HepG2 (cell line): ENCODE data around the gene HEXD. TPM values are rescaled to one million over a fixed set of nuclear protein-coding genes. Genes with fewer than 3 reads are reported as not detected.

Source experiments
- CCAR2 ChIP-seq: fragments of 200-400 bp; formaldehyde crosslinking; optimal IDR thresholded peaks from 2 replicates; pipeline ENCODE3; 2018; ENCODE audit warnings: low read depth, mild to moderate bottlenecking, low read length, moderate library complexity
- EEA1 ChIP-seq: sonication (generic); formaldehyde crosslinking; IDR thresholded peaks from 2 replicates; pipeline ENCODE4 v1.5.1; 2020; ENCODE audit warnings: mild to moderate bottlenecking, missing genetic modification reagents, borderline replicate concordance
- NRL ChIP-seq: sonication (generic); formaldehyde crosslinking; IDR thresholded peaks from 2 replicates; pipeline ENCODE4 v1.5.0; 2020; ENCODE audit warnings: missing genetic modification reagents, mild to moderate bottlenecking, moderate library complexity, borderline replicate concordance
- RARG ChIP-seq: sonication (generic); formaldehyde crosslinking; IDR thresholded peaks from 2 replicates; pipeline ENCODE4 v1.4.0; 2020; ENCODE audit warnings: low read depth, mild to moderate bottlenecking, missing genetic modification reagents
- SATB2 ChIP-seq: sonication (generic); formaldehyde crosslinking; IDR thresholded peaks from 2 replicates; pipeline ENCODE4 v1.5.0; 2020; ENCODE audit warnings: missing genetic modification reagents
- SOX5 ChIP-seq: IDR thresholded peaks from 2 replicates; pipeline ENCODE4 v1.6.1; 2016; ENCODE audit warnings: borderline replicate concordance
- polyA plus RNA-seq, 8 experiments: library from polyadenylated mRNA; depleted of rRNA in 3 of 8; stranded (reverse) in 7 of 8; unstranded in 1 of 8; fragments of >200 nt; fragmentation: Illumina TruSeq in 4 of 8; extraction: Trizol in 4 of 8; gene quantifications; 2 replicates each; pipeline versions ENCODE4 v1.2.1 to v1.2.3, GENCODE V29; 2011 to 2016; ENCODE audit warnings: low read depth in 4 of 8, missing spikeins in 1 of 8, mixed read lengths in 1 of 8; ENCODE audit not compliant: insufficient read depth in 1 of 8
- total RNA-seq, 5 experiments: library from RNA; depleted of rRNA; stranded (reverse); fragments of >200 nt; fragmentation: Illumina TruSeq; extraction: Trizol; gene quantifications; 2 replicates each; pipeline ENCODE4 v1.2.3, GENCODE V29; 2016; ENCODE audit warnings: low read depth in 1 of 5
- TF ChIP-seq, protein P1 (sequence below): sonication (generic); formaldehyde crosslinking; IDR thresholded peaks from 2 replicates; pipeline ENCODE4 v1.4.0; 2020; ENCODE audit warnings: missing genetic modification reagents, borderline replicate concordance
- TF ChIP-seq, protein P2 (sequence below): IDR thresholded peaks from 2 replicates; pipeline ENCODE4 v1.6.1; 2016; ENCODE audit warnings: low read depth, missing genetic modification reagents, missing compliant biosample characterization
- TF ChIP-seq, protein P3 (sequence below): sonication (generic); formaldehyde crosslinking; conservative IDR thresholded peaks from 2 replicates; pipeline ENCODE4 v1.8.1; 2023; ENCODE audit warnings: missing genetic modification reagents
- TF ChIP-seq, protein P4 (sequence below): sonication (generic); formaldehyde crosslinking; IDR thresholded peaks from 2 replicates; pipeline ENCODE4 v1.4.0; 2020; ENCODE audit warnings: missing genetic modification reagents
- TF ChIP-seq, protein P5 (sequence below): sonication (generic); formaldehyde crosslinking; IDR thresholded peaks from 2 replicates; pipeline ENCODE4 v1.4.0; 2020; ENCODE audit warnings: missing genetic modification reagents, borderline replicate concordance

Gene HEXD
- total and polyA plus RNA-seq, 2 of the 13 experiments (the other 11 are each of a cell fraction or from before 2014, with no cell fraction given): 22.3 to 41.8 TPM

DNA sequence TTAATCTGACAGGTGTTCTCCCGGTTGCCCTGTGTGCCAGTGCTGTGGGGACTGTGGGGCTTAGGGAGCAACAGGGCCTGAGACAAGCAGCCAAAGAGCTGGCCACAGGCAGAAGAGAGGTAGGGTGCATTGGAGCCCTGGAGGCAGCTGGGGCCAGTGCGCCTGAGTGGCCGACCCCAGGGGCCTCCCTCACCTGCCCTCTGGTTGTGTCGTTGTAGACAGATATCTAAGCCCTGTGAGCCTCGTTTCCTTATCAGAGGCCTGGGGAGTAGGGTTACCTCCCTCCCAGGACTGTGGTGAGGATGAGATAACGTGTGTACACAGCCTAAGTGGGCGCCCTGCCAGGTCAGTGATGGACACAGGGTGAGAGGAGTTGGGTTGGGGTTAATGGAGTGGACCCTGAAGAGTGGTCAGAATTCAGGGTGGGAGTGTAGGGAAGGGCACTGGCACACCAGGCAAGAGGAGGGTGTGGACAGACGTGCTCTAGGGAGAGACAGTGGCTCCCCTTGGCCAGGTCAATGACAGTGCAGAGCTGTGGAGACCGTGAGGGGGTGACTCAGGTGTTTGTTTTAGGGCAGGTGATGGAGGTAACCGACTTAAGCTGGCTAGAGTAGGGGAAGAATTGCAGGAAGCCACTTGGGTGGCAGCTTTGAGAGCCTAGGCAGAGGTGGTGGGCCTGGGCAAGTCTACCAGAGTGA lies 43.8 kb downstream of the HEXD start (continued):
- TF ChIP-seq, protein P1, sequence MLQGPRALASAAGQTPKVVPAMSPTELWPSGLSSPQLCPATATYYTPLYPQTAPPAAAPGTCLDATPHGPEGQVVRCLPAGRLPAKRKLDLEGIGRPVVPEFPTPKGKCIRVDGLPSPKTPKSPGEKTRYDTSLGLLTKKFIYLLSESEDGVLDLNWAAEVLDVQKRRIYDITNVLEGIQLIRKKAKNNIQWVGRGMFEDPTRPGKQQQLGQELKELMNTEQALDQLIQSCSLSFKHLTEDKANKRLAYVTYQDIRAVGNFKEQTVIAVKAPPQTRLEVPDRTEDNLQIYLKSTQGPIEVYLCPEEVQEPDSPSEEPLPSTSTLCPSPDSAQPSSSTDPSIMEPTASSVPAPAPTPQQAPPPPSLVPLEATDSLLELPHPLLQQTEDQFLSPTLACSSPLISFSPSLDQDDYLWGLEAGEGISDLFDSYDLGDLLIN (CRISPR knock-in tag): no peak
- TF ChIP-seq EEA1 (CRISPR knock-in tag) (no peak), RARG (CRISPR knock-in tag) (no peak), SATB2 (no peak), SOX5 (CRISPR knock-in tag) (peak; percentile 42), NRL (CRISPR knock-in tag) (no peak; the same call in 1 of the 2 replicates), CCAR2 (no peak)
- TF ChIP-seq, protein P2, sequence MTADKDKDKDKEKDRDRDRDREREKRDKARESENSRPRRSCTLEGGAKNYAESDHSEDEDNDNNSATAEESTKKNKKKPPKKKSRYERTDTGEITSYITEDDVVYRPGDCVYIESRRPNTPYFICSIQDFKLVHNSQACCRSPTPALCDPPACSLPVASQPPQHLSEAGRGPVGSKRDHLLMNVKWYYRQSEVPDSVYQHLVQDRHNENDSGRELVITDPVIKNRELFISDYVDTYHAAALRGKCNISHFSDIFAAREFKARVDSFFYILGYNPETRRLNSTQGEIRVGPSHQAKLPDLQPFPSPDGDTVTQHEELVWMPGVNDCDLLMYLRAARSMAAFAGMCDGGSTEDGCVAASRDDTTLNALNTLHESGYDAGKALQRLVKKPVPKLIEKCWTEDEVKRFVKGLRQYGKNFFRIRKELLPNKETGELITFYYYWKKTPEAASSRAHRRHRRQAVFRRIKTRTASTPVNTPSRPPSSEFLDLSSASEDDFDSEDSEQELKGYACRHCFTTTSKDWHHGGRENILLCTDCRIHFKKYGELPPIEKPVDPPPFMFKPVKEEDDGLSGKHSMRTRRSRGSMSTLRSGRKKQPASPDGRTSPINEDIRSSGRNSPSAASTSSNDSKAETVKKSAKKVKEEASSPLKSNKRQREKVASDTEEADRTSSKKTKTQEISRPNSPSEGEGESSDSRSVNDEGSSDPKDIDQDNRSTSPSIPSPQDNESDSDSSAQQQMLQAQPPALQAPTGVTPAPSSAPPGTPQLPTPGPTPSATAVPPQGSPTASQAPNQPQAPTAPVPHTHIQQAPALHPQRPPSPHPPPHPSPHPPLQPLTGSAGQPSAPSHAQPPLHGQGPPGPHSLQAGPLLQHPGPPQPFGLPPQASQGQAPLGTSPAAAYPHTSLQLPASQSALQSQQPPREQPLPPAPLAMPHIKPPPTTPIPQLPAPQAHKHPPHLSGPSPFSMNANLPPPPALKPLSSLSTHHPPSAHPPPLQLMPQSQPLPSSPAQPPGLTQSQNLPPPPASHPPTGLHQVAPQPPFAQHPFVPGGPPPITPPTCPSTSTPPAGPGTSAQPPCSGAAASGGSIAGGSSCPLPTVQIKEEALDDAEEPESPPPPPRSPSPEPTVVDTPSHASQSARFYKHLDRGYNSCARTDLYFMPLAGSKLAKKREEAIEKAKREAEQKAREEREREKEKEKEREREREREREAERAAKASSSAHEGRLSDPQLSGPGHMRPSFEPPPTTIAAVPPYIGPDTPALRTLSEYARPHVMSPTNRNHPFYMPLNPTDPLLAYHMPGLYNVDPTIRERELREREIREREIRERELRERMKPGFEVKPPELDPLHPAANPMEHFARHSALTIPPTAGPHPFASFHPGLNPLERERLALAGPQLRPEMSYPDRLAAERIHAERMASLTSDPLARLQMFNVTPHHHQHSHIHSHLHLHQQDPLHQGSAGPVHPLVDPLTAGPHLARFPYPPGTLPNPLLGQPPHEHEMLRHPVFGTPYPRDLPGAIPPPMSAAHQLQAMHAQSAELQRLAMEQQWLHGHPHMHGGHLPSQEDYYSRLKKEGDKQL (CRISPR knock-in tag): no peak
- TF ChIP-seq, protein P3, sequence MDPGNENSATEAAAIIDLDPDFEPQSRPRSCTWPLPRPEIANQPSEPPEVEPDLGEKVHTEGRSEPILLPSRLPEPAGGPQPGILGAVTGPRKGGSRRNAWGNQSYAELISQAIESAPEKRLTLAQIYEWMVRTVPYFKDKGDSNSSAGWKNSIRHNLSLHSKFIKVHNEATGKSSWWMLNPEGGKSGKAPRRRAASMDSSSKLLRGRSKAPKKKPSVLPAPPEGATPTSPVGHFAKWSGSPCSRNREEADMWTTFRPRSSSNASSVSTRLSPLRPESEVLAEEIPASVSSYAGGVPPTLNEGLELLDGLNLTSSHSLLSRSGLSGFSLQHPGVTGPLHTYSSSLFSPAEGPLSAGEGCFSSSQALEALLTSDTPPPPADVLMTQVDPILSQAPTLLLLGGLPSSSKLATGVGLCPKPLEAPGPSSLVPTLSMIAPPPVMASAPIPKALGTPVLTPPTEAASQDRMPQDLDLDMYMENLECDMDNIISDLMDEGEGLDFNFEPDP (CRISPR knock-in tag): no peak
- TF ChIP-seq, protein P4, sequence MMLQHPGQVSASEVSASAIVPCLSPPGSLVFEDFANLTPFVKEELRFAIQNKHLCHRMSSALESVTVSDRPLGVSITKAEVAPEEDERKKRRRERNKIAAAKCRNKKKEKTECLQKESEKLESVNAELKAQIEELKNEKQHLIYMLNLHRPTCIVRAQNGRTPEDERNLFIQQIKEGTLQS: peak; percentile 33; the same call in 1 of the 2 replicates
- TF ChIP-seq, protein P5, sequence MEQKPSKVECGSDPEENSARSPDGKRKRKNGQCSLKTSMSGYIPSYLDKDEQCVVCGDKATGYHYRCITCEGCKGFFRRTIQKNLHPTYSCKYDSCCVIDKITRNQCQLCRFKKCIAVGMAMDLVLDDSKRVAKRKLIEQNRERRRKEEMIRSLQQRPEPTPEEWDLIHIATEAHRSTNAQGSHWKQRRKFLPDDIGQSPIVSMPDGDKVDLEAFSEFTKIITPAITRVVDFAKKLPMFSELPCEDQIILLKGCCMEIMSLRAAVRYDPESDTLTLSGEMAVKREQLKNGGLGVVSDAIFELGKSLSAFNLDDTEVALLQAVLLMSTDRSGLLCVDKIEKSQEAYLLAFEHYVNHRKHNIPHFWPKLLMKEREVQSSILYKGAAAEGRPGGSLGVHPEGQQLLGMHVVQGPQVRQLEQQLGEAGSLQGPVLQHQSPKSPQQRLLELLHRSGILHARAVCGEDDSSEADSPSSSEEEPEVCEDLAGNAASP: no peak; the same call in 1 of the 2 replicates
